B cell (primary cell): Measurements from ENCODE around the gene TNIK.

Experiments used
- CTCF ChIP-seq: fragments of 200-600 bp; IDR thresholded peaks from one replicate; pipeline ENCODE4 v1.8.0; 2022; ENCODE audit warnings: antibody characterized with exemption, mild to moderate bottlenecking
- EZH2 ChIP-seq: IDR thresholded peaks from 2 replicates; pipeline ENCODE4 v1.6.1; 2012; ENCODE audit warnings: borderline replicate concordance, low read depth, mild to moderate bottlenecking, moderate library complexity, low read length; ENCODE audit not compliant: insufficient read depth, poor library complexity, severe bottlenecking

DNA sequence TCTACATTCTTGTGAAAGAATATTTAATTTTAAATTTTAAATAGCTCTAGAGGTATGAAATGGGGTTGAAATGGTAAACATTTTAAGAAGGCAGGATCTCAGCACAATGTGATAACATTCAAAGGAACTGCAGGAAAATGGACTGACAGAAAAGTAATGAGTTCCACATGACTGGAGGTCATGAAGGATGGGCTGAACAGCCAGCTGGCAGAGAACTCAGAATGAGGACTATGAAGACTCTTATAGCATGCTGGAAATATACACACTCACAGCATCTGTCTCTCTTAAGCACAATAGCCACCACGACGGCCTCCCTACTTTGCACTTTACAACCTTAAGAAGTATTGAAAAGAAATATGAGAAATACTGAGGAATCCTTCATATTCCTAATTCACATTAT is 94.7 kb downstream of the TNIK start:
- no peak for TF ChIP-seq CTCF
- TF ChIP-seq EZH2, result no peak
